Measurements from ENCODE around the gene CPSF3. TPM values are rescaled to one million over a fixed set of nuclear protein-coding genes. Genes with fewer than 3 reads are reported as not detected.

CPSF3 gene
- total and polyA plus RNA-seq, 2 of the 13 experiments (the other 11 are each of a cell fraction or from before 2014, with no cell fraction given), result 19.8 to 93.0 TPM

GRCh38 chr2:9390151-9390850, 33.2 kb upstream of the CPSF3 start:
- H3K4me1 ChIP-seq (ENCODE audit: insufficient read depth, low read length), result peaks cover 51% of the 10 kb centered on the region
- H3K4me3 ChIP-seq (replicated peaks in 1 of 3; ENCODE audit: insufficient read depth in 1 of 3, low read depth in 2 of 3, low read length in 3 of 3), result no peak overlapping the region
- FAIRE-seq, result no peak
- no peaks in the 10 kb centered on the region for H4K20me1 ChIP-seq (ENCODE audit: insufficient read depth, low read length)
- POLR2A ChIA-PET, result interaction anchor here (4.1 kb wide), 1 partner anchor 32 kb away, joined by 44 read pairs; the partner anchor contains the start of genes CPSF3 and ITGB1BP1
- BruUV-seq (replicated peaks), result no TSS peak
- ATAC-seq, result no peak
- 95% methylated on average over 7 of the region's 7 CpGs for WGBS (ENCODE audit: low lambda C conversion rate)
- H2AFZ ChIP-seq (ENCODE audit: low read length), result no peak overlapping the region
- no peak for TF ChIP-seq FOXA3 (CRISPR knock-in tag; IDR thresholded peaks at IDR 0.05)
- TF ChIP-seq ZSCAN5A (CRISPR knock-in tag; IDR thresholded peaks at IDR 0.05; ENCODE audit: borderline replicate concordance), result no peak
- TF ChIP-seq MLXIP (CRISPR knock-in tag; IDR thresholded peaks at IDR 0.05; ENCODE audit: borderline replicate concordance), result no peak
- no peak for TF ChIP-seq SP5 (CRISPR knock-in tag; IDR thresholded peaks at IDR 0.05; ENCODE audit: borderline replicate concordance, low read depth)
- TF ChIP-seq ZNF235 (CRISPR knock-in tag; IDR thresholded peaks at IDR 0.05; ENCODE audit: borderline replicate concordance), result no peak
- no peak for TF ChIP-seq ZBTB43 (CRISPR knock-in tag; conservative IDR thresholded peaks at IDR 0.05)
- no peak for TF ChIP-seq TGIF2 (CRISPR knock-in tag; IDR thresholded peaks at IDR 0.05)
- no peak for TF ChIP-seq ZHX1 (CRISPR knock-in tag; IDR thresholded peaks at IDR 0.05; ENCODE audit: low read depth)
- TF ChIP-seq RBM39 (IDR thresholded peaks at IDR 0.05; ENCODE audit: low read depth, low read length, poor library complexity, severe bottlenecking), result no peak
- TF ChIP-seq BCL3 (CRISPR knock-in tag; IDR thresholded peaks at IDR 0.05), result no peak
- DNase-seq (ENCODE audit: low spot score), result no peak
- H3K4me2 ChIP-seq (ENCODE audit: low read depth, low read length), result no peak overlapping the region
- no peaks in the 10 kb centered on the region for H3K9me3 ChIP-seq (ENCODE audit: low read length)
- peaks cover 4 to 28% of the 10 kb centered on the region in 2 experiments; a peak in 4 of 5 replicates for H3K36me3 ChIP-seq (replicated peaks in 1 of 2; ENCODE audit: control insufficient read depth in 1 of 2, insufficient read depth in 2 of 2, low read length in 2 of 2)
- intact Hi-C loops (cut with micrococcal nuclease; ENCODE audit: unreplicated experiment) (no loop called here), in situ Hi-C loops (cut with HindIII; ENCODE audit: extremely low pct_ligation_motif_present, low pct_unique_long_range_greater_than_20kb) (no loop called here)
- H3K79me2 ChIP-seq (ENCODE audit: insufficient read depth, low read length), result no peaks in the 10 kb centered on the region
- H3K27me3 ChIP-seq (ENCODE audit: control insufficient read depth in 1 of 2, insufficient read depth in 2 of 2, low read length in 2 of 2), result no peaks in the 10 kb centered on the region
- H3K27ac ChIP-seq (ENCODE audit: extremely low read length, insufficient read depth, low read length), result no peak overlapping the region
- CTCF ChIA-PET (ENCODE audit: low intra/inter-chr PET ratio, low total read pairs), result no interaction called here
- no peak overlapping the region for H3K9ac ChIP-seq (ENCODE audit: insufficient read depth, low read depth, low read length)
